Activated CD4-positive, CD25-positive, alpha-beta regulatory T cell (primary cell): ENCODE data around the gene LAD1.

Experiments
- DNase-seq, 4 experiments: peaks; one replicate each; lab custom pipeline; 2025; lab: John Stamatoyannopoulos, UW

The LAD1 gene

GRCh38 chr1:201399018-201399351, at the start of gene LAD1:
LAD1 (minus strand) TSS chr1:201399324; CDS start chr1:201399306, 18 bp downstream.
- no peak for DNase-seq

GRCh38 chr1:201447903-201448871, 49.1 kb upstream of the LAD1 start:
- DNase-seq = peak; percentile 22 to 46 (median 30)

GRCh38 chr1:201445310-201445709, 46.2 kb upstream of the LAD1 start:
- DNase-seq = no peak

GRCh38 chr1:201444792-201445191, 45.7 kb upstream of the LAD1 start:
- DNase-seq = no peak

- DNase-seq = no peak
These were observed 44.6 kb upstream of the LAD1 start for GRCh38 chr1:201443747-201444146.

- no peak for DNase-seq
These were observed 37.8 kb upstream of the LAD1 start for GRCh38 chr1:201436969-201437368.

GRCh38 chr1:201436393-201436792, 37.3 kb upstream of the LAD1 start:
- DNase-seq = no peak

- DNase-seq = no peak
These were observed 35.1 kb upstream of the LAD1 start for GRCh38 chr1:201434266-201434665.

GRCh38 chr1:201433609-201434008, 34.5 kb upstream of the LAD1 start:
- no peak for DNase-seq

GRCh38 chr1:201430776-201431175, 31.7 kb upstream of the LAD1 start:
- DNase-seq = no peak

- no peak for DNase-seq
These were observed 30.8 kb upstream of the LAD1 start for GRCh38 chr1:201429736-201430501.

- no peak for DNase-seq
These were observed 28.8 kb upstream of the LAD1 start for GRCh38 chr1:201427963-201428362.

GRCh38 chr1:201426479-201427310, 27.6 kb upstream of the LAD1 start:
- no peak for DNase-seq

GRCh38 chr1:201424146-201424545, 25.0 kb upstream of the LAD1 start:
- DNase-seq = no peak

- DNase-seq = no peak
These were observed 24.5 kb upstream of the LAD1 start for GRCh38 chr1:201423655-201424054.

- no peak for DNase-seq
These were observed 23.4 kb upstream of the LAD1 start for GRCh38 chr1:201422436-201423030.

GRCh38 chr1:201422026-201422425, 22.9 kb upstream of the LAD1 start:
- no peak for DNase-seq

GRCh38 chr1:201421041-201421440, 21.9 kb upstream of the LAD1 start:
- no peak for DNase-seq

- DNase-seq = no peak
These were observed 21.5 kb upstream of the LAD1 start for GRCh38 chr1:201420608-201421002.

- no peak for DNase-seq
These were observed 20.9 kb upstream of the LAD1 start for GRCh38 chr1:201419746-201420607.

GRCh38 chr1:201419256-201419655, 20.1 kb upstream of the LAD1 start:
- no peak for DNase-seq
